NCI-H2227 treated with DMSO at 0.1 percent for 48 hours (cell line): ENCODE data around the gene GNAL.
"Not testable (repeated sequence)": the region's sequence is repeated elsewhere in the genome, so short reads cannot be mapped to it uniquely, and the experiment has no call there.

Experiments
- DNase-seq: peaks from one replicate; lab custom pipeline; 2025; lab: John Stamatoyannopoulos, UW

Gene GNAL

DNA sequence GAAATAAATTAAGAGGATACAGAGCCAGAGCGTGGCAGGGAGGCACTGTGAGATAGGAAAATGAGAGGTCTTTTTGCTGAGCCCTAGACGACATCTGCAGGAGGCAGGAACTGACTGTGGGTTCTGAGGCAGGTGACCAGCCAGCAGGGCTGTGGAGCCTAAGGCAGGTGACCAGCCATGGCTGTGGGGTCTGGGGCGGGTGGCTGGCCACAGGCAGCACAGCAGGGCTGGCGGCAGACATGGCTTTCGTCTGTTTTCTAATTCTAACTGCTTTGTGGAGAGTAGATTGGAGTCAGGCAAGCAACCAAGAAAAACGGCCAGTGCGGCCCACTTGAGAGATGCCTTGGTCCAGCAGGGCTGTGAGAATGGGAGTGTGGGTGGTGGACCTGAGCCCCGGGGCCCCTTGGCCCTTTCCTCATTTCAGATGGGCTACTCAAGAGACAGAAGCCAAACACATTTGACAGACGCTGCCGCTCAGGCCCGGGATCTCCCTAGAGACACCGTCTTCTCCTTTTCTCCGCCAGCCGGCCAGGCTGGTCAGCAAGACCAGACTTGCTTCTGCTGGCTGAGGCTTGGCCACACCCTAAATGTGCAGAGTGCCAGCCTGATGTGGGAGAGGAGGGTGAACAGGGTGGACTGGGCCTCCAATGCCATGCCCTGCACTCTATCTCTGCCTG is 19.7 kb upstream of the GNAL start:
- DNase-seq: no peak

GRCh38 chr18:11669948-11670275 is 19.2 kb upstream of the GNAL start:
- no peak for DNase-seq

DNA sequence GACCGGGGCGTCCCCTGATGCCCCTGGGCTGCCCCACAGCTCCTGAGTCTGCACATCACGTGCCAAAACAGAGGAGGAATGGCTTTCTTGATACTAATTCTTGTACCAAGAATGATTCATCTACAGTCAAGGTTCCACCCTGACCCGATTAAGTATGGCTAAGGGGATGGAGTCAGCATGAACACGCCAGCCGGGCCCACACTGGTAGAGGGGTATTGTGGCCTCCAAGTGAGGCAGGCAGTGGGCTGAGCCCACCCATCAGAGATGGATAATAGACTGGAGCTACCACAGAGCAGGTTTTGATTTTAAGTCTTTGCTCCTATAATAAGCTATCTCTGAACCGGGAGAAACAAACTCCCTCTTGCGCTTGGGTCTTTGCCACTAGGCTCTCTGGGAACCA is 17.9 kb upstream of the GNAL start:
- no peak for DNase-seq

DNA sequence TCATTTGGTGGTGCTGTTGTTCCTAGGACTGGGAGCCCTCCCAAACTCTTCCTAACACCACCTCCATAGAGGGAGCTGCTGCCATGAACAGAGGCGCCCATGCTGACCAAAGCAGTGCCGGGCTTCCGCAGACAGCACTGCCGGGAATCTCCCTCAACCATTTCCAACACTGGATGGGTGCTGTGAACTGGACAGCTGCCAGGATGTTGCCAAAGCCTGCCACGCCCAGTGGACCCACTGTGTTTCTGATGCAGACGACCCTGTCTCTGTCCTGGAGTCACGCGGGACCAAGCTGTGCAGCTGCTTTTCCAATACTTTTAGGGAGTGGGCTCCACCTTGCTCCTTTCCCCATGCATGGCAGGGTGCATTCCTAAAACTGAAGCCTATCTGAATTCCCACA is 16.9 kb upstream of the GNAL start:
- DNase-seq: no peak

- no peak for DNase-seq
Measured at GRCh38 chr18:11672846-11673454, 16.1 kb upstream of the GNAL start.

GRCh38 chr18:11673560-11673959 is 15.5 kb upstream of the GNAL start:
- no peak for DNase-seq

DNA sequence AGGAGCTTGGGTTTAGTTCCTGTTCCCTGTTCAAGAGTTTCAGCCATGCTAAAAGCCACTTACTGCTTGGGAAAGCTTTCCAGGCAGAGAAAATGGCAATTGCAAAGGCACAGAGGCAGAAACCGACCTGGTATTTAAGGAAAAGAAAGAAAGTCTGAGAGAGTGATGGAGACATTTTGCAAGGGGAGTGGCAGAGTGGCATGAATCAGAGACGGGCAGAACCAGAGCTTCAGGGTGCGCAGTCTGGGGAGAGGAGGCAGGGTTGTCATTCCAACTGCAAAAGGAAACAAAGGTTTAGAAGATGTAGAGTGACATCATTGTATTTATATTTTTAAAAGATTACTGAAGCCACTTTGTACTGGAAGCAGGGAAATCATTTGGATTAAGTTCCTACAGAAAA is 14.9 kb upstream of the GNAL start:
- DNase-seq: no peak

GRCh38 chr18:11676386-11676785 is 12.7 kb upstream of the GNAL start:
- no peak for DNase-seq

- DNase-seq: no peak
Measured at GRCh38 chr18:11676867-11677266, 12.2 kb upstream of the GNAL start.

GRCh38 chr18:11678211-11678610 is 10.9 kb upstream of the GNAL start:
- no peak for DNase-seq

DNA sequence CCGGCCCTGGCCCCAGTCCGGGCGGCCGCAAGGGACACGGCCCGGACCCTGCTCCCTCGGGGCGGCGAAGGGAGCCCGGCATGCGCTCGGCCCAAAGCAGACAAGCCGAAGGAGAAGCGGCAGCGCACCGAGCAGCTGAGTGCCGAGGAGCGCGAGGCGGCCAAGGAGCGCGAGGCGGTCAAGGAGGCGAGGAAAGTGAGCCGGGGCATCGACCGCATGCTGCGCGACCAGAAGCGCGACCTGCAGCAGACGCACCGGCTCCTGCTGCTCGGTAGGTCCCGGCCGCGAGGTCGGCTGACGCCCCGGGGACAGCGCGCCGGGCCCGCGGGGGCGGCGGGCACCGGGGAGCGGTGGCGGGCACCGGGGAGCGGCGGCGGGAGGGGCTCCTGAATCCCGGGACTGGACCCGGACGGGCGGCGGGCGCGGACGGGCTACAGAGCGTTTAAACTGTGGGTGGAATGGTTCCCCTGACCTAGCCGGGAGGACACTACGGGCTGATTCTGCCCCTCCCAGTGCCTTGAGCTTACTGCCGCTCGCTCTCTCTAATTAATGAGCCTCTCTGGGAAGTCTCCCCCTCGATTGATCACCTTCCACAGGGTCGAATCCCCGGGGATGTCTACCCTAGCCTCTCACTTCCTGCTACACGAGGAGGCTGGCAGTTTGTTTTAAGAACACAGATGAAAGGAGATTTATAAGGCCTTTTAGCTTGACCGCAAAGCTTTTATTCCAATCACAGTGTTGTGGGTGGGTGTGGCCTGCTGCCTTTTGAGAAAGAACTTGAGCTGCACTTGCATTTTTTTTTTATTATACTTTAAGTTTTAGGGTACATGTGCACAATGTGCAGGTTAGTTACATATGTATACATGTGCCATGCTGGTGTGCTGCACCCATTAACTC is 853 bp downstream of the GNAL start:
- DNase-seq: peak; percentile 72

DNA sequence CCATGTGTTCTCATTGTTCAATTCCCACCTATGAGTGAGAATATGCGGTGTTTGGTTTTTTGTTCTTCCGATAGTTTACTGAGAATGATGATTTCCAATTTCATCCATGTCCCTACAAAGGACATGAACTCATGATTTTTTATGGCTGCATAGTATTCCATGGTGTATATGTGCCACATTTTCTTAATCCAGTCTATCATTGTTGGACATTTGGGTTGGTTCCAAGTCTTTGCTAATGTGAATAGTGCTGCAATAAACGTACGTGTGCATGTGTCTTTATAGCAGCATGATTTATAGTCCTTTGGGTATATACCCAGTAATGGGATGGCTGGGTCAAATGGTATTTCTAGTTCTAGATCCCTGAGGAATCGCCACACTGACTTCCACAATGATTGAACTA is 1.6 kb downstream of the GNAL start:
- DNase-seq: not testable (repeated sequence)

GRCh38 chr18:11695736-11696135 is 6.7 kb downstream of the GNAL start:
- DNase-seq: no peak

GRCh38 chr18:11696451-11696850 is 7.4 kb downstream of the GNAL start:
- DNase-seq: no peak

DNA sequence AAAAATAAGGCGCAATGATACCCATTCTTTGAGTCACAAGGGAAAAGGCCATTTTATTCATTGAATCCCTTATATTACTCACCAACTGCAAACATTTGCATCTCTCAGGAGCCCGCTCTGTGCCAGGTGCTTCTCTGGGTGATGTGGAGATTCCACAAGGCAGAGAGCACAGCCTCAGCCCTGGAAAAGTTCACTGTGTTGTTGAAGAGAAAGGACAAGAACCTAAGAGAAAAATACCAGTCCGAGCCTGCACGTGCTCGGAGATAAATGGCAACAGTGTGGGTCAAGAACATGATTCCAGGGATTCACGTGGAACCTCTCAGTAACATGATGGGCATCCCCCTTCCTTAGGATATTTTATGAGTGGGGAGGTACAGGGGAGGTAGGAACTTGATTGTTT is 11.8 kb downstream of the GNAL start:
- DNase-seq: no peak

DNA sequence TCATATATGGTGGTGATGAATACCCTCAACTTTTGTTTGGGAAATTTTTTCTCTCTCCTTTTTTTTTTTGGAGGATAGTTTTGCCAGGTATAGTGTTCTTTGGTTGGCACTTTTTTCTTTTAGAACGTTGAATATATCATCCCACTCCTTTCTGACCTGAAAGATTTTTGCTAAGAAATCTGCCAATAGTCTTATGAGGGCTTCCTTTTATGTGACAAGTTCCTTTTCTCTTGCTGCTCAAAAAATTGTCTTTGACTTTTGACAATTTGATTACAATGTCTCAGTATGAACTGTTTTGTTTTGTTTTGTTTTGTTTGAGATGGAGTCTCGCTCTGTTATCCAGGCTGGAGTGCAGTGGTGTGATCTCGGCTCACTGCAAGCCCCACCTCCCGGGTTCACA is 21.5 kb downstream of the GNAL start:
- DNase-seq: no peak

- DNase-seq: no peak
Measured at GRCh38 chr18:11713756-11714155, 24.7 kb downstream of the GNAL start.

DNA sequence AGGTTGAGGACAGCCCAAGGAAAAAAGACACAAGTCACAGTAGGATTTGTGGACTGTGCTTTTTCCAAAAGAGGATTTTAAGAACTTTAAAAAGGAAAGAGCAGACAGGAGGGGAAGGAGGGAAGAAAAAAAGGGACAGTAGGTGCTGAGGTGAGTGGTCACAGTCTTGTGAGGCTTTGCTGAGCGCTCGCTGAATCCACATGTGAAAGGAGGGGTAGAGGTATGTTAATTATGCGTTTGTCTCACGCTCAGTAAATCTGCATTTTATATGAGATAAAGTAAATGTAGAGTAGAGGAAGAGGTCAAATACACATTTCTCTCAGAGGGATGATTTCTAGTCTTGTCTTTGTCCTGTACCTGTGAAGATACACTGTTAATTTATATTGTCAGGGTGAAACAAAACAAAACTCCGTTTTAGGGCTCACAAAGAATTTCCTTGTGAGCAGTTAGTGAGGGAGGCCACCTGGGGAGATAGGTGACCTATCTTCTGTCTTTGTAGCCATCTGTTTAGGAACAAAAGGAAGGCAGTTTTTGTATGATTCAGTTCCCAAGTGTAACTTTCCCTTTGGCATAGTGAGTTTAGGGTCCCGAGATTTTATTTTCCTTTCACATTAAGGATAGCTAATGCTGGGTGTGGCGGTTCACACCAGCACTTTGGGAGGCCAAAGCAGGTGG is 25.3 kb downstream of the GNAL start:
- no peak for DNase-seq

- not testable (repeated sequence) for DNase-seq
Measured at GRCh38 chr18:11716767-11717315, 27.8 kb downstream of the GNAL start.

DNA sequence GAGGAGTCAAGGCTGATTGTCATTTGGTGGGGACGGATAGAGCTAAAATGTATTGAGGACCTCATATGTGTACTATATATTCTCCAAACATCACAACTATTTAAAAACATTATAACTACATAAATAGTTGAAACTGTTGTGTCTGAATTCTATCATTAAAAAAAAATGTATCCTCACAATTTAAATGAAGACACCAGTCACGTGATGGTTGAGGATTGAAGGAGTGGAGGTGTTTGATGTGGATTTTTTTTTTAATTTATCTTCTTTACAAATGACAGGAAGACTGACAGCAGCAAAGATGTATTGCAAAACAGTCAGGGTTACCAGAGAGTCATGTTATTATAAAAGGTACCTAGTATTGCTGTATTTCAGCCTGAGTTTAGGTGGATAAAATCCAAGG is 30.0 kb downstream of the GNAL start:
- no peak for DNase-seq

DNA sequence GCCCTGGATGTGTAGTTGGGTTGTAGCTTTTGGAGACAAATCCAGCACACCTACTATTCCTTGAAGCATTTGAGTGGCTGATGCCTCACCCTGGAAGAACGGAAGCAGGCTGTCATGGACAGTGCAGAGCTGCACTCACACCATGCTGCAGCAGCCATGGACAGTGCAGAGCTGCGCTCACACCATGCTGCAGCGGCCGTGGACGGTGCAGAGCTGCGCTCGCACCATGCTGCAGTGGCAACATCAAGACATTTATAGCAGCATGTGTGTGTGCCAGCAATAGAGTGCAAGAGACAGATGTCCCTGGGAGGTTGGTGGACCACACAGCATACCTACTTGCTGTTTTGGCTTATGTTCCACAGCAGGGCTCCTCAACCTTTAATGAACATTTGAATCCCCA is 30.6 kb downstream of the GNAL start:
- DNase-seq: no peak

DNA sequence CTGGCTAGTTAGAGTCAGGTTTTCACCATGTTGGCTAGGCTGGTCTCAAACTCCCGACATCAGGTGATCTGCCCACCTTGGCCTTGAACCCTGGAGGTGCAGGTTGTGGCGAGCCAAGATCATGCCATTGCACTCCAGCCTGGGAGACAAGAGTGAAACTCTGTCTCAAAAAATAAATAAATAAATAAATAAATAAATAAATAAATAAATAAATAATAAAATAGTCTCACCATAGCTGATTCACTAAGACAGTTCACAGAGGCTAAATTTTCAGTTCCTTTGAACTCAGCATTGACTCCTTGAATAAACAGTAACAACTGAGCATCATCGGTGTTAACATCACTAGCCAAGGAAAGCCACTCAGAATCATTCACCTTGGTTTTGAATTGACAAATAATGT is 32.7 kb downstream of the GNAL start:
- no peak for DNase-seq
